Measurements from ENCODE around the gene GOLM1. TPM values are rescaled to one million over a fixed set of nuclear protein-coding genes. Genes with fewer than 3 reads are reported as not detected.
A peak's percentile ranks its signal among the peaks of the same experiment; 100 is the strongest.

The GOLM1 gene
- total RNA-seq, 2 donors from 2014 or later: 337 to 393 TPM

GRCh38 chr9:86097510-86098224, 1.7 kb downstream of the GOLM1 start:
- Histone ChIP-seq H3K9me3 (no peaks in the 10 kb centered on the region), H3K9ac (ENCODE audit: low read depth in 2 of 2, low read length in 2 of 2) (peak overlapping the region in 1 of 2 donors; percentile 70), H3K4me1 (peaks cover 4% of the 10 kb centered on the region), H3K27me3 (no peaks in the 10 kb centered on the region), H3K36me3 (no peaks in the 10 kb centered on the region), H3K4me3 (peak overlapping the region; percentile 81), H3K27ac (peak overlapping the region; percentile 41)
- TF ChIP-seq, protein P1, sequence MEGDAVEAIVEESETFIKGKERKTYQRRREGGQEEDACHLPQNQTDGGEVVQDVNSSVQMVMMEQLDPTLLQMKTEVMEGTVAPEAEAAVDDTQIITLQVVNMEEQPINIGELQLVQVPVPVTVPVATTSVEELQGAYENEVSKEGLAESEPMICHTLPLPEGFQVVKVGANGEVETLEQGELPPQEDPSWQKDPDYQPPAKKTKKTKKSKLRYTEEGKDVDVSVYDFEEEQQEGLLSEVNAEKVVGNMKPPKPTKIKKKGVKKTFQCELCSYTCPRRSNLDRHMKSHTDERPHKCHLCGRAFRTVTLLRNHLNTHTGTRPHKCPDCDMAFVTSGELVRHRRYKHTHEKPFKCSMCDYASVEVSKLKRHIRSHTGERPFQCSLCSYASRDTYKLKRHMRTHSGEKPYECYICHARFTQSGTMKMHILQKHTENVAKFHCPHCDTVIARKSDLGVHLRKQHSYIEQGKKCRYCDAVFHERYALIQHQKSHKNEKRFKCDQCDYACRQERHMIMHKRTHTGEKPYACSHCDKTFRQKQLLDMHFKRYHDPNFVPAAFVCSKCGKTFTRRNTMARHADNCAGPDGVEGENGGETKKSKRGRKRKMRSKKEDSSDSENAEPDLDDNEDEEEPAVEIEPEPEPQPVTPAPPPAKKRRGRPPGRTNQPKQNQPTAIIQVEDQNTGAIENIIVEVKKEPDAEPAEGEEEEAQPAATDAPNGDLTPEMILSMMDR (IDR thresholded peaks at IDR 0.05): no peak
- DNase-seq: peak; percentile 69
- intact Hi-C loops (cut with DNase I): no loop called here

- Histone ChIP-seq H3K4me3 (no peak overlapping the region), H3K4me1 (peaks cover 14% of the 10 kb centered on the region), H3K9me3 (no peaks in the 10 kb centered on the region), H3K27ac (no peak overlapping the region), H3K9ac (ENCODE audit: low read depth in 2 of 2, low read length in 2 of 2) (peak overlapping the region in 1 of 2 donors; percentile 13), H3K27me3 (no peaks in the 10 kb centered on the region), H3K36me3 (no peaks in the 10 kb centered on the region)
- DNase-seq: no peak
- intact Hi-C loops (cut with DNase I): no loop called here
- TF ChIP-seq, protein P1 (IDR thresholded peaks at IDR 0.05): no peak
Observed at GRCh38 chr9:86096386-86096785, 3.0 kb downstream of the GOLM1 start.

DNA sequence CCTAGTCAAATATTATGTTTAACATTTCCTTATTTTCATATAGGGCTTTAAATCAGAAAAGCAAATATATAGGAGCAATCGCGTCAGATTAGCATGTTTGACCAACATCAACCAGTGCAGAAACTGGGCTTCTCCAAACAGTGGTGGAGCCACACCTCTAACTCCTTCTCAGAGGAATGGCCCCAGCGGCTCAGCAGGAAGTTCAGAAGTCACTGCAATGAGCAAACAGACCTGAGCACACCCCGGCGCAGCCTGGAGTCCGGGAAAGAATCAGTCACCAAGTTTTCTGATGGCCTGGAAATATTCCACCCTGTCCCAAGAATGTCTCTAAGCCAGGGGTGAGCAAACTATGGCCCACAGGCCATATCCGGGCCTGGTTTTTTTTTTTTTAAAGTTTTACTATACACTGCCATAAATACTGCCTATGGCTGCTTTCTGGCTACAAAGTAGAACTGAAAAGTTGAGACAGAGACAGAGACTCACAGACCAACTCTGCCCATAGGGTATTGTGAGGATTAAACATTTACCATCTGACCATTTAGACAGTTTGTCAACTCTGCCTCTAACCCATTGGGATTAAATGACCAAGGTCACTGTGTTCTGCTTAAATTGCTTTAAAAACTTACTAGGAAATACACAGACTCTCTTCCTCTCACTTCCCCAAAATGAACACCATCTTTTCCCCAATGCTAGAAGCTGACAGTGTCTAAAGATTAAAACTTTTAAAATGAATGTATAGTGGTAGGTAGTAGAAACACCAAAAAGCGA, 5.4 kb downstream of the GOLM1 start:
- Histone ChIP-seq H3K9me3 (no peaks in the 10 kb centered on the region), H3K27me3 (no peaks in the 10 kb centered on the region), H3K27ac (peak overlapping the region; percentile 73), H3K36me3 (no peaks in the 10 kb centered on the region), H3K9ac (ENCODE audit: low read depth in 2 of 2, low read length in 2 of 2) (peak overlapping the region in 1 of 2 donors; percentile 48), H3K4me1 (peaks cover 16% of the 10 kb centered on the region), H3K4me3 (no peak overlapping the region)
- peak; percentile 91 for DNase-seq
- TF ChIP-seq, protein P1 (IDR thresholded peaks at IDR 0.05): no peak
- intact Hi-C loops (cut with DNase I): no loop called here

DNA sequence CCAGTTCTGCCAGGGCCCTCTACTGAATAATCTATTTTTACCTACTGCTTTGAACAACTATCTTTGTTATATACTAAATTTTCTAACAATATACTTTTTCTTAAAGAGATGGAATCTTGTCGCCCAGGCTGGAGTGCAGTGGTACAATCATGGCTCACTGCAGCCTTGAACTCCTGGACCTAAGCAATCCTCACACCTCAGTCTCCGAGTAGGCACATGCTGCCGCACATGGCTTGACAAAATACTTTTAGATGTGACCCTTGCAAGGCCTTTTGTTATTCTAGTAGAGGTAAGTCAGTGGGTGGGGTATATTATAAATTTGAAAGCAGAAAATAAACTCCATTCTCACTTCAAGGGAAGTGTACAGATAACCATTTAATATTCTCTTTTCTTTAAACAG, 7.9 kb downstream of the GOLM1 start:
- Histone ChIP-seq H3K36me3 (no peaks in the 10 kb centered on the region), H3K9me3 (no peaks in the 10 kb centered on the region), H3K27ac (peak overlapping the region; percentile 41), H3K9ac (ENCODE audit: low read depth in 2 of 2, low read length in 2 of 2) (no peak overlapping the region), H3K4me3 (no peak overlapping the region), H3K4me1 (peaks cover 13% of the 10 kb centered on the region), H3K27me3 (no peaks in the 10 kb centered on the region)
- intact Hi-C loops (cut with DNase I): no loop called here
- TF ChIP-seq, protein P1 (IDR thresholded peaks at IDR 0.05): no peak
- DNase-seq: no peak

DNA sequence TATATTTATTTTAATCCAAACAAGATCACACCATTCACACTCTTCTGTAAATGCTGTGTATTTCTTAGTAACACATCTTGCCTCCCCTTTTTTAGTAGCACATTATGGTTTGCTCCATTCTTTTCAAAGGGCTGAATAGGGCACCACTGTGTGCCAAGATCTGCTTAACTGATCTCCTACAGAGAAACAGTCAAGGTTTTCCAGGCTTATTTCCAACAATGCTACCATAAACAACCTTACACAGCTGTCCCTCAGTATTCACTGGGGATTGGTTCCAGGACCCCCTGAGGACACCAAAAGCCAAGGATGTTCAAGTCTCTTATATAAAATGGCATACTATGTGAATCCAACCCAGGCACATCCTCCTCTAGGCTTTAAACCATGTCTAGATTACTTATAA, 16.5 kb downstream of the GOLM1 start:
- H3K27ac ChIP-seq: no peak overlapping the region
- H3K27me3 ChIP-seq: no peaks in the 10 kb centered on the region
- TF ChIP-seq, protein P1 (IDR thresholded peaks at IDR 0.05): no peak
- H3K9me3 ChIP-seq: no peaks in the 10 kb centered on the region
- no peaks in the 10 kb centered on the region for H3K36me3 ChIP-seq
- no peak overlapping the region for H3K4me3 ChIP-seq
- no peak for DNase-seq
- intact Hi-C loops (cut with DNase I): no loop called here
- no peak overlapping the region for H3K9ac ChIP-seq (ENCODE audit: low read depth in 2 of 2, low read length in 2 of 2)
- no peaks in the 10 kb centered on the region for H3K4me1 ChIP-seq

Data from colonic mucosa (tissue), 4 donors.